ENCODE results near the gene RNU6-9.

RNU6-9 gene

GRCh38 chr19:902093-902370 is 8.7 kb downstream of the RNU6-9 start:
- DNase-seq (no peak), ATAC-seq (replicated peaks) (no peak)
- Mint-ChIP-seq H3K4me3 (no peak overlapping the region), H3K27ac (no peak overlapping the region), H3K27me3 (no peaks in the 10 kb centered on the region), H3K4me1 (ENCODE audit: low read depth in 2 of 2) (peaks cover 11 to 12% of the 10 kb centered on the region in 2 donors), H3K36me3 (ENCODE audit: insufficient read depth) (peaks cover 54% of the 10 kb centered on the region), H3K9me3 (no peaks in the 10 kb centered on the region)

- H3K27ac Mint-ChIP-seq: no peak overlapping the region
- H3K4me1 Mint-ChIP-seq (ENCODE audit: low read depth in 2 of 2): peaks cover 12 to 13% of the 10 kb centered on the region in 2 donors
- peaks cover 51% of the 10 kb centered on the region for H3K36me3 Mint-ChIP-seq (ENCODE audit: insufficient read depth)
- H3K4me3 Mint-ChIP-seq: no peak overlapping the region
- no peaks in the 10 kb centered on the region for H3K27me3 Mint-ChIP-seq
- no peak for DNase-seq
- H3K9me3 Mint-ChIP-seq: no peaks in the 10 kb centered on the region
- no peak for ATAC-seq (replicated peaks)
Observed at GRCh38 chr19:902446-903226, 9.4 kb downstream of the RNU6-9 start.

DNA sequence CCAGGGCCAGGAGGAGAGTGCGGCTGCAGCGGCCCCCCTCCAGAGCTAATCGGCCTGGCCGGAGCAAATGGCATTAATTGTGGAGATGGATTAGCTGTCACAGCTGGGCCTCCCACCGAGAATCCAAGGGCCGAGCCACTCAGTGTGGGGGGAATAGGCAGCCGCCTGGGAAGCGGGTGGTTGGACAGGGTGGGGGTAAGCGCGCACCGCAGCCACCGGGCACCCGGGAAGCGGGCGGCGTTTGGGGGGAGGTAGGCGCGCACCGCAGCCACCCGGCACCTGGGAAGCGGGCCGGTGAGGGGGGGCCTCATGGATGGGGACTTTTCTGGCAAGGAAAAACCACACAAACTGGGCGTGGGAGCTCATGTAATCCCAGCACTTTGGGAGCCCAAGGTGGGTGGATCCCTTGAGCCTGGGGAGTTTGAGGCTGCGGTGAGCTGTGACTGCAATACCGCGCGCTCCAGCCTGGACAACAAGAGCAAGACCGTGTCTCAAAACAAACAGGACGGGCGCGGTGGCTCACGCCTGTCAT is 10.0 kb downstream of the RNU6-9 start:
- DNase-seq (no peak), ATAC-seq (replicated peaks) (no peak)
- Mint-ChIP-seq H3K4me1 (ENCODE audit: low read depth in 2 of 2) (peaks cover 12 to 13% of the 10 kb centered on the region in 2 donors), H3K36me3 (ENCODE audit: insufficient read depth) (peaks cover 49% of the 10 kb centered on the region), H3K4me3 (no peak overlapping the region), H3K9me3 (no peaks in the 10 kb centered on the region), H3K27me3 (no peaks in the 10 kb centered on the region), H3K27ac (no peak overlapping the region)

DNA sequence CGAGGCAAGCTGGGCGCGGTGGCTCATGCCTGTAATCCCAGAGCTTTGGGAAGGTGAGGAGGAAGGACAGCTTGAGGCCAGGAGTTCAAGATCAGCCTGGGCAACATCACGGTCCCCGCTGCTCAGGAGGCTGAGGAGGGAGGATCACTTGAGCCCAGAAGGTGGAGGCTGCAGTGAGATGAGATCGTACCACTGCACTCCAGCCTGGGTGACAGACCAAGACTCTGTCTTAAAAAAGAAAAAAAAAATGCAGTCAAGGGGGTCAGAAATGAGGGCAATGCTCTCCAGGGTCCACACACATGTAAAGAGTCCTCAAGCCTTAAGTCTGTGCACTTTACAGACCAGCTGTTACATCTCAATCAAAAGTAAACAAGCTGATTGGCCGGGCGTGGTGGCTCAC is 11.3 kb downstream of the RNU6-9 start:
- Mint-ChIP-seq H3K27me3 (no peaks in the 10 kb centered on the region), H3K9me3 (no peaks in the 10 kb centered on the region), H3K27ac (peak overlapping the region in 1 of 2 donors; percentile 59), H3K4me3 (no peak overlapping the region), H3K4me1 (ENCODE audit: low read depth in 2 of 2) (peaks cover 23 to 24% of the 10 kb centered on the region in 2 donors), H3K36me3 (ENCODE audit: insufficient read depth) (peaks cover 52% of the 10 kb centered on the region)
- no peak for DNase-seq
- ATAC-seq (replicated peaks): no peak

GRCh38 chr19:906480-906879 is 13.2 kb downstream of the RNU6-9 start:
- Mint-ChIP-seq H3K27ac (peak overlapping the region in 1 of 2 donors; percentile 41), H3K9me3 (no peaks in the 10 kb centered on the region), H3K4me1 (ENCODE audit: low read depth in 2 of 2) (peaks cover 28% of the 10 kb centered on the region in 2 donors), H3K27me3 (no peaks in the 10 kb centered on the region), H3K4me3 (peak overlapping the region in 1 of 2 donors; percentile 25), H3K36me3 (ENCODE audit: insufficient read depth) (peaks cover 55% of the 10 kb centered on the region)
- DNase-seq: no peak
- no peak for ATAC-seq (replicated peaks)

DNA sequence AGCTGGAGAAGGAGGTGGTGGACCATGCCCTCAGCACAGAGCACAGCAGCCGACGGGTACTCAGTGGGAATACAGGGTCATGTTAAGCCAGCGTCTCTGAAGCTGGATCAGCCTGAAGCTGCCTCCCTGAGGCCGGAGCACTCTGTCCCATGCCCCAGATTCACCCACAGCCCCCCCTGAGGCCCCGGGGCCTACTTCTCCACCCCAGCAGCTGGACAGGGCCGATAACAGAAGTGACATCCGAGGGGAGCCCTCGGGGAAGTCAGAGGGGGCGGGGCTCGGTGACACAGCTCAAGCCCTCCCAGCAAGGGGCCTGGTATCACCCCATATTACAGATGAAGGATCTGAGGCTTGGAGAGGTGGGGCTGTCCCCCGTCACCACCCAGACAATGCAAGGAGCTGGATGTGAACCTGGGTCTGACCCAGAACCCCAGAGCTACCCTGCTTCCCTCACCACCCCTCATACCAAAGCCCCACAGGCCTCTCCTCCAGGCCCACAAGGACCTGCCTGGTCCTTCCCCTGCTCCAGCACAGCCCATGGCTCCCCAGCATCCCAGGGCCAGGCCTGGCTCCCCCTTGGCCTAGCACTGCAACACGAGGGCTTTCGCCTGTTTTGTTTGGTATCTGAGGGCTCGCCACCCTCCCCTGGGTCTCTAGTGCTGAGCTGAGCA is 14.0 kb downstream of the RNU6-9 start:
- Mint-ChIP-seq H3K27ac (peak overlapping the region; percentile 25 to 100), H3K9me3 (no peaks in the 10 kb centered on the region), H3K36me3 (ENCODE audit: insufficient read depth) (peaks cover 50% of the 10 kb centered on the region), H3K27me3 (no peaks in the 10 kb centered on the region), H3K4me3 (peak overlapping the region in 1 of 2 donors; percentile 94), H3K4me1 (ENCODE audit: low read depth in 2 of 2) (peaks cover 28% of the 10 kb centered on the region in 2 donors)
- DNase-seq: no peak
- no peak for ATAC-seq (replicated peaks)

GRCh38 chr19:911197-912033 is 18.1 kb downstream of the RNU6-9 start:
- Mint-ChIP-seq H3K27me3 (peaks cover 0 to 6% of the 10 kb centered on the region in 2 donors), H3K36me3 (ENCODE audit: insufficient read depth) (peaks cover 40% of the 10 kb centered on the region), H3K9me3 (no peaks in the 10 kb centered on the region), H3K27ac (peak overlapping the region; percentile 12 to 99), H3K4me3 (peak overlapping the region; percentile 86 to 94), H3K4me1 (ENCODE audit: low read depth in 2 of 2) (peaks cover 22% of the 10 kb centered on the region in 2 donors)
- DNase-seq: no peak
- ATAC-seq (replicated peaks): no peak

DNA sequence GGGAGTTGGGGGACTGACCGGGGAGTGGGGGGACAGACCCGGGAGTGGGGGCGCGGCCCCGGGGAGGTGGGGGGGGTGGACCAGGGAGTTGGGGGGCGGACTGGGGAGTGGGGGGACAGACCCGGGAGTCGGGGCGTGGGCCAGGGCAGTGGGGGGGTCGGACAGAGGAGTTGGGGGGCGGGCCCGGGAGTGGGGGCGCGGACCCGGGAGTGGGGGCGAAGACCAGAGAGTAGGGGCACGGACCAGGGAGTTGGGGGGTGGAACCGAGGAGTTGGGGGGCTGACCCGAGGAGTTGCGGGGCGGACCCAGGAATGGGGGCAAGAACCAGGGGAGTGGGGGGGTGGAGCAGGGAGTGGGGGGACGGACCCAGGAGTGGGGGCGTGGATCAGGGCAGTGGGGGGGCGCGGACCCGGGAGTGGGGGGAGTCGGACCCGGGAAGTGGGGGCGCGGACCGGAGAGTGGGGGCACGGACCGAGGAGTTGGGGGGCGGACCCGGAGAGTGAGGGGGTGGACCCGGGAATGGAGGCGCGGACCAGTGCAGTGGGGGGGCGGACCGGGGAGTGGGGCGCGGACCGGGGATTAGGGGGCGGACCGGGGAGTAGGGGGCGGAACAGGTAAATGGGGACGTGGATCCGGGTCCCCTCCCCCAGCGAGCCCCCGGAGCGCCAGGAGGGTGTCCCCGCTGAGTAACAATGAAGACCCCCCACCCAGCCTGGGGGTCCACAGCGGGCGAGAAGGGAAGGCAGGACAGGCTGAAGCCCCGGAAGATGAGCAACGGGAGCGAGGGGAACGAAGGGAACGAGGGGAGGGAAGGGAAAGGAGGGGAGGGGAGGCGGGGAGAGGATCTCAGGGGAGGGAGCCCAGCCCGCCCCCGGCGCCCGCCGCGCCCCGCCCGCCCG is 19.1 kb downstream of the RNU6-9 start:
- Mint-ChIP-seq H3K36me3 (ENCODE audit: insufficient read depth) (peaks cover 40% of the 10 kb centered on the region), H3K9me3 (no peaks in the 10 kb centered on the region), H3K27ac (peak overlapping the region; percentile 29 to 83), H3K27me3 (peaks cover 0 to 6% of the 10 kb centered on the region in 2 donors), H3K4me1 (ENCODE audit: low read depth in 2 of 2) (peaks cover 19 to 22% of the 10 kb centered on the region in 2 donors), H3K4me3 (peak overlapping the region; percentile 83 to 84)
- DNase-seq (no peak), ATAC-seq (replicated peaks) (no peak)

GRCh38 chr19:913080-913748 is 19.9 kb downstream of the RNU6-9 start, which contains the start of gene R3HDM4:
Gene R3HDM4, minus strand, starts transcription at chr19:913219. Its CDS starts 62 bp downstream, at chr19:913157.
- H3K27me3 Mint-ChIP-seq: peaks cover 6% of the 10 kb centered on the region in 2 donors
- peaks cover 21 to 22% of the 10 kb centered on the region in 2 donors for H3K4me1 Mint-ChIP-seq (ENCODE audit: low read depth in 2 of 2)
- peaks cover 37% of the 10 kb centered on the region for H3K36me3 Mint-ChIP-seq (ENCODE audit: insufficient read depth)
- H3K27ac Mint-ChIP-seq: peak within 1 kb of the TSS; percentile 77 to 83
- peak; percentile 76 to 84 (median 80) for DNase-seq
- H3K9me3 Mint-ChIP-seq: no peaks in the 10 kb centered on the region
- peak within 1 kb of the TSS; percentile 83 to 84 for H3K4me3 Mint-ChIP-seq
- ATAC-seq (replicated peaks): peak; percentile 66

GRCh38 chr19:916645-917322 is 23.5 kb downstream of the RNU6-9 start:
- Mint-ChIP-seq H3K27me3 (peaks cover 6 to 9% of the 10 kb centered on the region in 2 donors), H3K36me3 (ENCODE audit: insufficient read depth) (peaks cover 23% of the 10 kb centered on the region), H3K4me3 (peak overlapping the region in 1 of 2 donors; percentile 17), H3K27ac (no peak overlapping the region), H3K4me1 (ENCODE audit: low read depth in 2 of 2) (peaks cover 8 to 13% of the 10 kb centered on the region in 2 donors), H3K9me3 (no peaks in the 10 kb centered on the region)
- no peak for DNase-seq
- no peak for ATAC-seq (replicated peaks)

- Mint-ChIP-seq H3K36me3 (ENCODE audit: insufficient read depth) (peaks cover 22% of the 10 kb centered on the region), H3K4me3 (peak within 1 kb of the TSS; percentile 64 to 69), H3K9me3 (no peaks in the 10 kb centered on the region), H3K27ac (peak within 1 kb of the TSS in 1 of 2 donors; percentile 79), H3K27me3 (peaks cover 6 to 9% of the 10 kb centered on the region in 2 donors), H3K4me1 (ENCODE audit: low read depth in 2 of 2) (peaks cover 10 to 16% of the 10 kb centered on the region in 2 donors)
- ATAC-seq (replicated peaks) (peak; percentile 7), DNase-seq (no peak)
Observed at GRCh38 chr19:917323-918151, 24.3 kb downstream of the RNU6-9 start, which contains the start of gene KISS1R. Gene KISS1R, plus strand, starts transcription at chr19:917333. Its CDS starts 170 bp downstream, at chr19:917503.

Measured in effector memory CD8-positive, alpha-beta T cell (primary cell).